Measurements from ENCODE around the gene SEMA3A. TPM values are rescaled to one million over a fixed set of nuclear protein-coding genes. Genes with fewer than 3 reads are reported as not detected.
"Not testable (repeated sequence)": the region's sequence is repeated elsewhere in the genome, so short reads cannot be mapped to it uniquely, and the experiment has no call there.

The SEMA3A gene
- polyA plus RNA-seq = 10 to 100 TPM in 1 of 4 donors, 1 to 10 TPM in 1, not detected in 2; 2.4 to 11.4 TPM
- long read RNA-seq, donor 1, full-length matches to known transcripts = 1 of 7 reads
- long read RNA-seq, donor 1, partial matches to known transcripts = 6 of 7 reads
- long read RNA-seq, donor 1, other reads (novel, unspliced or antisense) = 0 of 7 reads
- long read RNA-seq, donor 2 = 0 reads
- long read RNA-seq, donor 3, full-length matches to known transcripts = 1 of 1 reads
- long read RNA-seq, donor 3, partial matches to known transcripts = 0 of 1 reads
- long read RNA-seq, donor 3, other reads (novel, unspliced or antisense) = 0 of 1 reads
- long read RNA-seq, donor 4 = 0 reads
- long read RNA-seq, donor 5 = 0 reads
- long read RNA-seq, donor 6 = 0 reads
- long read RNA-seq, donor 7, full-length matches to known transcripts = 2 of 2 reads
- long read RNA-seq, donor 7, partial matches to known transcripts = 0 of 2 reads
- long read RNA-seq, donor 7, other reads (novel, unspliced or antisense) = 0 of 2 reads
- long read RNA-seq, donor 8 = 0 reads
- long read RNA-seq, donor 9 = 0 reads
- long read RNA-seq, donor 10, full-length matches to known transcripts = 2 of 9 reads
- long read RNA-seq, donor 10, partial matches to known transcripts = 7 of 9 reads
- long read RNA-seq, donor 10, other reads (novel, unspliced or antisense) = 0 of 9 reads

GRCh38 chr7:84194484-84195271, at the start of gene SEMA3A:
SEMA3A (minus strand) TSS chr7:84194789; CDS start chr7:84194586, 203 bp downstream.
- Histone ChIP-seq H3K27me3 (ENCODE audit: control insufficient read depth in 3 of 3, insufficient read depth in 3 of 3, low read length in 3 of 3) (no peaks in the 10 kb centered on the region), H3K4me3 (ENCODE audit: low read depth in 1 of 3, low read length in 3 of 3) (peak within 1 kb of the TSS in 2 of 3 donors; percentile 6 to 55), H3K4me1 (ENCODE audit: control insufficient read depth in 3 of 3, insufficient read depth in 2 of 3, low read depth in 1 of 3, low read length in 2 of 3) (peaks cover 0 to 3% (median 0%) of the 10 kb centered on the region in 3 donors), H3K36me3 (ENCODE audit: control insufficient read depth in 3 of 3, insufficient read depth in 2 of 3, low read depth in 1 of 3, low read length in 3 of 3) (no peaks in the 10 kb centered on the region), H3K27ac (ENCODE audit: low read depth in 1 of 3, low read length in 2 of 3) (peak within 1 kb of the TSS in 2 of 3 donors; percentile 11 to 47), H3K9me3 (ENCODE audit: control insufficient read depth in 2 of 2, insufficient read depth in 1 of 2, low read depth in 1 of 2, low read length in 1 of 2) (no peaks in the 10 kb centered on the region)
- WGBS, 3 donors = 1 to 2% (median 2%) methylated on average over 15 of the region's 15 CpGs
- peak; percentile 14 to 67 for DNase-seq
- FAIRE-seq = no peak

- 79 to 86% (median 81%) methylated on average over 6 of the region's 6 CpGs for WGBS, 3 donors
- not testable (repeated sequence) for DNase-seq, FAIRE-seq
These were observed 48.4 kb upstream of the SEMA3A start for GRCh38 chr7:84243037-84243436.

GRCh38 chr7:84238596-84238995, 44.0 kb upstream of the SEMA3A start:
- H3K9me3 ChIP-seq (ENCODE audit: control insufficient read depth in 2 of 2, insufficient read depth in 1 of 2, low read depth in 1 of 2, low read length in 1 of 2) = peaks cover 0 to 4% of the 10 kb centered on the region in 2 donors
- WGBS, 3 donors = 77 to 91% (median 89%) methylated on average over 6 of the region's 6 CpGs
- FAIRE-seq = no peak
- no peaks in the 10 kb centered on the region for H3K4me1 ChIP-seq (ENCODE audit: control insufficient read depth in 3 of 3, insufficient read depth in 2 of 3, low read depth in 1 of 3, low read length in 2 of 3)
- H3K27ac ChIP-seq (ENCODE audit: low read depth in 1 of 3, low read length in 2 of 3) = no peak overlapping the region
- no peaks in the 10 kb centered on the region for H3K36me3 ChIP-seq (ENCODE audit: control insufficient read depth in 3 of 3, insufficient read depth in 2 of 3, low read depth in 1 of 3, low read length in 3 of 3)
- no peak for DNase-seq
- H3K4me3 ChIP-seq (ENCODE audit: low read depth in 1 of 3, low read length in 3 of 3) = no peak overlapping the region
- H3K27me3 ChIP-seq (ENCODE audit: control insufficient read depth in 3 of 3, insufficient read depth in 3 of 3, low read length in 3 of 3) = no peaks in the 10 kb centered on the region

More at GRCh38 chr7:84243037-84243436, 48.4 kb upstream of the SEMA3A start:
- H3K9me3 ChIP-seq (ENCODE audit: control insufficient read depth in 2 of 2, insufficient read depth in 1 of 2, low read depth in 1 of 2, low read length in 1 of 2); H3K36me3 ChIP-seq (ENCODE audit: control insufficient read depth in 3 of 3, insufficient read depth in 2 of 3, low read depth in 1 of 3, low read length in 3 of 3); H3K27ac ChIP-seq (ENCODE audit: low read depth in 1 of 3, low read length in 2 of 3); H3K4me3 ChIP-seq (ENCODE audit: low read depth in 1 of 3, low read length in 3 of 3); H3K27me3 ChIP-seq (ENCODE audit: control insufficient read depth in 3 of 3, insufficient read depth in 3 of 3, low read length in 3 of 3); H3K4me1 ChIP-seq (ENCODE audit: control insufficient read depth in 3 of 3, insufficient read depth in 2 of 3, low read depth in 1 of 3, low read length in 2 of 3): not testable (repeated sequence)

GRCh38 chr7:84237533-84238173, 43.1 kb upstream of the SEMA3A start:
- H3K4me1 ChIP-seq (ENCODE audit: control insufficient read depth in 3 of 3, insufficient read depth in 2 of 3, low read depth in 1 of 3, low read length in 2 of 3) = no peaks in the 10 kb centered on the region
- H3K27me3 ChIP-seq (ENCODE audit: control insufficient read depth in 3 of 3, insufficient read depth in 3 of 3, low read length in 3 of 3) = no peaks in the 10 kb centered on the region
- peaks cover 0 to 4% of the 10 kb centered on the region in 2 donors for H3K9me3 ChIP-seq (ENCODE audit: control insufficient read depth in 2 of 2, insufficient read depth in 1 of 2, low read depth in 1 of 2, low read length in 1 of 2)
- no peak for DNase-seq
- no peaks in the 10 kb centered on the region for H3K36me3 ChIP-seq (ENCODE audit: control insufficient read depth in 3 of 3, insufficient read depth in 2 of 3, low read depth in 1 of 3, low read length in 3 of 3)
- H3K4me3 ChIP-seq (ENCODE audit: low read depth in 1 of 3, low read length in 3 of 3) = no peak overlapping the region
- no peak overlapping the region for H3K27ac ChIP-seq (ENCODE audit: low read depth in 1 of 3, low read length in 2 of 3)
- FAIRE-seq = no peak
- WGBS, 3 donors = 58 to 86% (median 60%) methylated on average over 1 of the region's 1 CpG

GRCh38 chr7:84236398-84236797, 41.8 kb upstream of the SEMA3A start:
- 69 to 73% (median 70%) methylated on average over 3 of the region's 3 CpGs for whole genome bisulfite sequencing, 3 donors
- Histone ChIP-seq H3K4me1 (ENCODE audit: control insufficient read depth in 3 of 3, insufficient read depth in 2 of 3, low read depth in 1 of 3, low read length in 2 of 3) (no peaks in the 10 kb centered on the region), H3K9me3 (ENCODE audit: control insufficient read depth in 2 of 2, insufficient read depth in 1 of 2, low read depth in 1 of 2, low read length in 1 of 2) (peaks cover 0 to 4% of the 10 kb centered on the region in 2 donors), H3K4me3 (ENCODE audit: low read depth in 1 of 3, low read length in 3 of 3) (no peak overlapping the region), H3K36me3 (ENCODE audit: control insufficient read depth in 3 of 3, insufficient read depth in 2 of 3, low read depth in 1 of 3, low read length in 3 of 3) (no peaks in the 10 kb centered on the region), H3K27me3 (ENCODE audit: control insufficient read depth in 3 of 3, insufficient read depth in 3 of 3, low read length in 3 of 3) (no peaks in the 10 kb centered on the region), H3K27ac (ENCODE audit: low read depth in 1 of 3, low read length in 2 of 3) (no peak overlapping the region)
- FAIRE-seq (no peak), DNase-seq (no peak)

GRCh38 chr7:84232646-84233045, 38.1 kb upstream of the SEMA3A start:
- DNase-seq (no peak), FAIRE-seq (no peak)
- H3K36me3 ChIP-seq (ENCODE audit: control insufficient read depth in 3 of 3, insufficient read depth in 2 of 3, low read depth in 1 of 3, low read length in 3 of 3) = no peaks in the 10 kb centered on the region
- no peak overlapping the region for H3K4me3 ChIP-seq (ENCODE audit: low read depth in 1 of 3, low read length in 3 of 3)
- no peaks in the 10 kb centered on the region for H3K4me1 ChIP-seq (ENCODE audit: control insufficient read depth in 3 of 3, insufficient read depth in 2 of 3, low read depth in 1 of 3, low read length in 2 of 3)
- H3K27me3 ChIP-seq (ENCODE audit: control insufficient read depth in 3 of 3, insufficient read depth in 3 of 3, low read length in 3 of 3) = no peaks in the 10 kb centered on the region
- H3K27ac ChIP-seq (ENCODE audit: low read depth in 1 of 3, low read length in 2 of 3) = no peak overlapping the region
- no peaks in the 10 kb centered on the region for H3K9me3 ChIP-seq (ENCODE audit: control insufficient read depth in 2 of 2, insufficient read depth in 1 of 2, low read depth in 1 of 2, low read length in 1 of 2)
- 8 to 31% (median 14%) methylated on average over 1 of the region's 1 CpG for WGBS, 3 donors

- Histone ChIP-seq H3K36me3 (ENCODE audit: control insufficient read depth in 3 of 3, insufficient read depth in 2 of 3, low read depth in 1 of 3, low read length in 3 of 3) (no peaks in the 10 kb centered on the region), H3K4me1 (ENCODE audit: control insufficient read depth in 3 of 3, insufficient read depth in 2 of 3, low read depth in 1 of 3, low read length in 2 of 3) (no peaks in the 10 kb centered on the region), H3K9me3 (ENCODE audit: control insufficient read depth in 2 of 2, insufficient read depth in 1 of 2, low read depth in 1 of 2, low read length in 1 of 2) (no peaks in the 10 kb centered on the region), H3K27me3 (ENCODE audit: control insufficient read depth in 3 of 3, insufficient read depth in 3 of 3, low read length in 3 of 3) (no peaks in the 10 kb centered on the region), H3K4me3 (ENCODE audit: low read depth in 1 of 3, low read length in 3 of 3) (no peak overlapping the region), H3K27ac (ENCODE audit: low read depth in 1 of 3, low read length in 2 of 3) (no peak overlapping the region)
- DNase-seq = no peak
- no peak for FAIRE-seq
These were observed 36.6 kb upstream of the SEMA3A start for GRCh38 chr7:84231157-84231556.

- H3K27ac ChIP-seq (ENCODE audit: low read depth in 1 of 3, low read length in 2 of 3) = no peak overlapping the region
- H3K36me3 ChIP-seq (ENCODE audit: control insufficient read depth in 3 of 3, insufficient read depth in 2 of 3, low read depth in 1 of 3, low read length in 3 of 3) = no peaks in the 10 kb centered on the region
- H3K4me3 ChIP-seq (ENCODE audit: low read depth in 1 of 3, low read length in 3 of 3) = no peak overlapping the region
- H3K4me1 ChIP-seq (ENCODE audit: control insufficient read depth in 3 of 3, insufficient read depth in 2 of 3, low read depth in 1 of 3, low read length in 2 of 3) = no peaks in the 10 kb centered on the region
- WGBS, 3 donors = 83 to 90% (median 86%) methylated on average over 3 of the region's 3 CpGs
- H3K27me3 ChIP-seq (ENCODE audit: control insufficient read depth in 3 of 3, insufficient read depth in 3 of 3, low read length in 3 of 3) = no peaks in the 10 kb centered on the region
- DNase-seq (no peak), FAIRE-seq (no peak)
- no peaks in the 10 kb centered on the region for H3K9me3 ChIP-seq (ENCODE audit: control insufficient read depth in 2 of 2, insufficient read depth in 1 of 2, low read depth in 1 of 2, low read length in 1 of 2)
These were observed 35.9 kb upstream of the SEMA3A start for GRCh38 chr7:84230491-84230890.
